HepG2 (cell line): Measurements from ENCODE around the gene SVOP. TPM values are rescaled to one million over a fixed set of nuclear protein-coding genes. Genes with fewer than 3 reads are reported as not detected.

Experiments
- ATAC-seq: fragments of 200-7000 bp; cut with Tn5 transposase; 3 replicates; pipeline ENCODE4 v1.9.1; 2020; ENCODE audit warnings: mild to moderate bottlenecking, moderate library complexity
- BruUV-seq: library from RNA; stranded (reverse); fragments of 400-500 nt; replicated peaks from 2 replicates; lab custom pipeline; 2021; lab: Mats Ljungman, UMichigan
- CTCF ChIA-PET: fragments of 300-600 bp; formaldehyde crosslinking; extraction: SDS; loops from one replicate; lab custom pipeline; 2021; ENCODE audit warnings: low total read pairs, inconsistent platforms, low intra/inter-chr PET ratio; lab: Yijun Ruan, JAX
- POLR2A ChIA-PET: fragments of 350-600 bp; sonication (Branson Sonifier 250); formaldehyde crosslinking; loops from one replicate; lab custom pipeline; 2020; ENCODE audit warnings: antibody characterized with exemption, inconsistent platforms; lab: Yijun Ruan, JAX
- DNase-seq: peaks from one replicate; pipeline ENCODE4 v3.0.0-alpha.2; 2015; ENCODE audit warnings: low spot score
- FAIRE-seq: peaks from 3 replicates; lab custom pipeline; 2011; peaks lifted over from hg19 to GRCh38; lab: Jason Lieb, UNC
- H2AFZ ChIP-seq: one replicate; pipeline ENCODE4 v1.6.1; 2011; ENCODE audit warnings: low read length, inconsistent platforms
- H3K27ac ChIP-seq: fragments of 300-600 bp; 3 replicates; pipeline ENCODE4 v1.8.0; 2011; ENCODE audit warnings: mixed run types, mild to moderate bottlenecking, mixed read lengths, low read length, inconsistent platforms; ENCODE audit not compliant: insufficient read depth; ENCODE audit errors: extremely low read length
- H3K27me3 ChIP-seq, 2 experiments: fragments of 200-600 bp in 1 of 2; 2 replicates in 1 of 2; 3 replicates in 1 of 2; pipeline versions ENCODE4 v1.6.0 to v1.8.0; 2011; ENCODE audit warnings: low read length in 2 of 2, mild to moderate bottlenecking in 2 of 2, moderate library complexity in 2 of 2, inconsistent platforms in 1 of 2; ENCODE audit not compliant: insufficient read depth in 2 of 2, control insufficient read depth in 1 of 2
- H3K36me3 ChIP-seq, 2 experiments: fragments of 200-600 bp in 1 of 2; replicated peaks in 1 of 2; 2 replicates in 1 of 2; 3 replicates in 1 of 2; pipeline versions ENCODE4 v1.5.1 to v1.8.0; 2011; ENCODE audit warnings: low read length in 2 of 2, inconsistent platforms in 1 of 2; ENCODE audit not compliant: insufficient read depth in 2 of 2, control insufficient read depth in 1 of 2
- H3K4me1 ChIP-seq: 2 replicates; pipeline ENCODE4 v1.5.1; 2012; ENCODE audit warnings: low read length, inconsistent platforms; ENCODE audit not compliant: insufficient read depth
- H3K4me2 ChIP-seq: 2 replicates; pipeline ENCODE4 v1.6.0; 2011; ENCODE audit warnings: low read depth, low read length, inconsistent platforms
- H3K4me3 ChIP-seq, 3 experiments: fragments of 200-600 bp in 1 of 3; sonication (generic), shearing (Covaris generic) in 1 of 3; replicated peaks in 1 of 3; 2 replicates each; pipeline ENCODE4 v1.5.1; 2011 to 2016; ENCODE audit warnings: low read length in 3 of 3, inconsistent platforms in 2 of 3, low read depth in 2 of 3, mild to moderate bottlenecking in 2 of 3, control low read depth in 1 of 3, mixed read lengths in 1 of 3; ENCODE audit not compliant: insufficient read depth in 1 of 3
- H3K79me2 ChIP-seq: one replicate; pipeline ENCODE4 v1.6.1; 2011; ENCODE audit warnings: low read length, inconsistent platforms; ENCODE audit not compliant: insufficient read depth
- H3K9ac ChIP-seq: 2 replicates; pipeline ENCODE4 v1.6.0; 2011; ENCODE audit warnings: mild to moderate bottlenecking, low read depth, low read length, inconsistent platforms; ENCODE audit not compliant: insufficient read depth
- H3K9me3 ChIP-seq: 2 replicates; pipeline ENCODE4 v1.5.1; 2012; ENCODE audit warnings: mild to moderate bottlenecking, low read length
- H4K20me1 ChIP-seq: 2 replicates; pipeline ENCODE4 v1.6.0; 2011; ENCODE audit warnings: inconsistent platforms, mild to moderate bottlenecking, low read length, moderate library complexity; ENCODE audit not compliant: insufficient read depth
- ARID2 ChIP-seq: sonication (generic); formaldehyde crosslinking; IDR thresholded peaks from 2 replicates; pipeline ENCODE4 v1.8.1; 2022; ENCODE audit warnings: mild to moderate bottlenecking, missing genetic modification reagents, borderline replicate concordance
- CAMTA2 ChIP-seq: sonication (generic); formaldehyde crosslinking; IDR thresholded peaks from 2 replicates; pipeline ENCODE4 v1.4.0; 2020; ENCODE audit warnings: mild to moderate bottlenecking, missing genetic modification reagents, borderline replicate concordance
- GLI4 ChIP-seq: sonication (generic); formaldehyde crosslinking; IDR thresholded peaks from 2 replicates; pipeline ENCODE4 v1.5.1; 2020; ENCODE audit warnings: missing genetic modification reagents, mild to moderate bottlenecking, moderate library complexity, borderline replicate concordance
- HNRNPL ChIP-seq: fragments of 200-400 bp; formaldehyde crosslinking; IDR thresholded peaks from 2 replicates; pipeline ENCODE4 v1.6.1; 2017; ENCODE audit warnings: mild to moderate bottlenecking, low read depth, low read length
- IKZF4 ChIP-seq: sonication (generic); formaldehyde crosslinking; IDR thresholded peaks from 2 replicates; pipeline ENCODE4 v1.5.1; 2020; ENCODE audit warnings: borderline replicate concordance, mild to moderate bottlenecking, low read depth, missing genetic modification reagents; ENCODE audit errors: not compliant biosample characterization
- KAT7 ChIP-seq: IDR thresholded peaks from 2 replicates; pipeline ENCODE4 v1.6.1; 2018; ENCODE audit warnings: borderline replicate concordance, missing compliant biosample characterization
- MED8 ChIP-seq: sonication (generic); formaldehyde crosslinking; IDR thresholded peaks from 2 replicates; pipeline ENCODE4 v1.8.1; 2023; ENCODE audit warnings: mild to moderate bottlenecking, missing genetic modification reagents; ENCODE audit not compliant: insufficient replicate concordance
- MEF2D ChIP-seq: sonication (generic); formaldehyde crosslinking; IDR thresholded peaks from 2 replicates; pipeline ENCODE4 v1.5.1; 2020; ENCODE audit warnings: mild to moderate bottlenecking, missing genetic modification reagents
- PHB2 ChIP-seq: fragments of 450-650 bp; IDR thresholded peaks from 2 replicates; pipeline ENCODE4 v1.6.1; 2018; ENCODE audit not compliant: partially characterized antibody
- PRMT3 ChIP-seq: sonication (generic); formaldehyde crosslinking; IDR thresholded peaks from 2 replicates; pipeline ENCODE4 v1.8.1; 2022; ENCODE audit warnings: low read depth, mild to moderate bottlenecking, moderate library complexity, missing genetic modification reagents, borderline replicate concordance
- SETDB1 ChIP-seq: sonication (generic); formaldehyde crosslinking; IDR thresholded peaks from 2 replicates; pipeline ENCODE4 v1.5.1; 2020; ENCODE audit warnings: missing genetic modification reagents, mild to moderate bottlenecking, borderline replicate concordance
- ZNF224 ChIP-seq: sonication (generic); formaldehyde crosslinking; IDR thresholded peaks from 2 replicates; pipeline ENCODE4 v1.5.0; 2020; ENCODE audit warnings: mild to moderate bottlenecking, missing genetic modification reagents
- ZNF7 ChIP-seq: IDR thresholded peaks from 2 replicates; pipeline ENCODE4 v1.6.1; 2016; ENCODE audit warnings: missing biosample characterization, missing genetic modification reagents
- ZNF75D ChIP-seq: sonication (generic); formaldehyde crosslinking; IDR thresholded peaks from 2 replicates; pipeline ENCODE4 v1.8.1; 2023; ENCODE audit warnings: missing genetic modification reagents, mild to moderate bottlenecking, borderline replicate concordance
- ZNF761 ChIP-seq: sonication (generic); formaldehyde crosslinking; conservative IDR thresholded peaks from 2 replicates; pipeline ENCODE4 v1.4.0; 2020; ENCODE audit warnings: mild to moderate bottlenecking, missing genetic modification reagents
- ZNF777 ChIP-seq: sonication (generic); formaldehyde crosslinking; IDR thresholded peaks from 2 replicates; pipeline ENCODE4 v1.4.0; 2020; ENCODE audit warnings: missing genetic modification reagents
- WGBS: methylation state at CpG from one replicate; pipeline ENCODE4 v1.1.6; 2017; ENCODE audit warnings: low lambda C conversion rate; 5-methylcytosine and 5-hydroxymethylcytosine counted together
- in situ Hi-C: cut with HindIII; loops from 2 replicates; pipeline ENCODE4 v1.10.0; 2017; ENCODE audit warnings: low pct_unique_long_range_greater_than_20kb; ENCODE audit not compliant: extremely low pct_ligation_motif_present
- intact Hi-C: fragments of 100-400 bp; cut with micrococcal nuclease; formaldehyde crosslinking; loops from one replicate; pipeline ENCODE4 v1.10.0; 2022; ENCODE audit not compliant: unreplicated experiment
- polyA plus RNA-seq, 8 experiments: library from polyadenylated mRNA; depleted of rRNA in 3 of 8; stranded (reverse) in 7 of 8; unstranded in 1 of 8; fragments of >200 nt; fragmentation: Illumina TruSeq in 4 of 8; extraction: Trizol in 4 of 8; gene quantifications; 2 replicates each; pipeline versions ENCODE4 v1.2.1 to v1.2.3, GENCODE V29; 2011 to 2016; ENCODE audit warnings: low read depth in 4 of 8, missing spikeins in 1 of 8, mixed read lengths in 1 of 8; ENCODE audit not compliant: insufficient read depth in 1 of 8
- total RNA-seq, 5 experiments: library from RNA; depleted of rRNA; stranded (reverse); fragments of >200 nt; fragmentation: Illumina TruSeq; extraction: Trizol; gene quantifications; 2 replicates each; pipeline ENCODE4 v1.2.3, GENCODE V29; 2016; ENCODE audit warnings: low read depth in 1 of 5
- TF ChIP-seq, protein P1 (sequence below): sonication (generic); formaldehyde crosslinking; IDR thresholded peaks from 2 replicates; pipeline ENCODE4 v1.4.0; 2020; ENCODE audit warnings: missing genetic modification reagents
- TF ChIP-seq, protein P2 (sequence below): IDR thresholded peaks from 2 replicates; pipeline ENCODE4 v1.6.1; 2016; ENCODE audit warnings: low read depth
- TF ChIP-seq, protein P3 (sequence below): sonication (generic); formaldehyde crosslinking; IDR thresholded peaks from 2 replicates; pipeline ENCODE4 v1.4.0; 2020; ENCODE audit warnings: missing genetic modification reagents

Gene SVOP
- total and polyA plus RNA-seq, 2 of the 13 experiments (the other 11 are each of a cell fraction or from before 2014, with no cell fraction given), result not detected

DNA sequence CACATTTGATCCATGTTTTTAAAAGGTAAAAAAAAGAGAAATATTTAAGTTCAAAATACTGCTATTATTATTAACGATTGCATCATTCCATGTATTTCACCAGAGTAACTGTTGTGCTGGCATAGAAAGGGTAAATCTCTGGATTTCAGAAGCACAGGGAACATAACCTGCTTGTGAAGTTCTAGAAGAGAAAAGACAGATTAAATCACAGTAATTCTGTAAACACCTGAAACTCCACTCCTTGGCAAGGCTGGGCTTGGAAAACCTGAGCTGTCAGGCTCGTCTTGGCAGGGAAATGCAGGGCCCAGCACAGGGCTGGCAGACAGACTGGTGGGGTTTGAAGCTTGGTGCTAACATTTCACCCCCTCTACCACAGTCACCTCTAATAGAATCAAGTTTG, 35.1 kb downstream of the SVOP start:
- in situ Hi-C loops, result no loop called here
- CTCF ChIA-PET, result no interaction called here
- no peak for FAIRE-seq

More for the DNA sequence above, 35.1 kb downstream of the SVOP start:
- Histone ChIP-seq H3K4me3 (no peak overlapping the region), H3K4me1 (no peaks in the 10 kb centered on the region), H3K9me3 (peaks cover 13% of the 10 kb centered on the region; the same call in 1 of the 2 replicates)
- POLR2A ChIA-PET, result no interaction called here
- ATAC-seq, result no peak
- no peak for TF ChIP-seq PRMT3 (CRISPR knock-in tag)
- TF ChIP-seq, protein P1, sequence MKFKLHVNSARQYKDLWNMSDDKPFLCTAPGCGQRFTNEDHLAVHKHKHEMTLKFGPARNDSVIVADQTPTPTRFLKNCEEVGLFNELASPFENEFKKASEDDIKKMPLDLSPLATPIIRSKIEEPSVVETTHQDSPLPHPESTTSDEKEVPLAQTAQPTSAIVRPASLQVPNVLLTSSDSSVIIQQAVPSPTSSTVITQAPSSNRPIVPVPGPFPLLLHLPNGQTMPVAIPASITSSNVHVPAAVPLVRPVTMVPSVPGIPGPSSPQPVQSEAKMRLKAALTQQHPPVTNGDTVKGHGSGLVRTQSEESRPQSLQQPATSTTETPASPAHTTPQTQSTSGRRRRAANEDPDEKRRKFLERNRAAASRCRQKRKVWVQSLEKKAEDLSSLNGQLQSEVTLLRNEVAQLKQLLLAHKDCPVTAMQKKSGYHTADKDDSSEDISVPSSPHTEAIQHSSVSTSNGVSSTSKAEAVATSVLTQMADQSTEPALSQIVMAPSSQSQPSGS (CRISPR knock-in tag), result no peak
- TF ChIP-seq PHB2, result no peak
- TF ChIP-seq CAMTA2 (CRISPR knock-in tag), result no peak
- TF ChIP-seq IKZF4 (CRISPR knock-in tag), result no peak
- TF ChIP-seq ARID2 (CRISPR knock-in tag), result no peak
- TF ChIP-seq, protein P2, sequence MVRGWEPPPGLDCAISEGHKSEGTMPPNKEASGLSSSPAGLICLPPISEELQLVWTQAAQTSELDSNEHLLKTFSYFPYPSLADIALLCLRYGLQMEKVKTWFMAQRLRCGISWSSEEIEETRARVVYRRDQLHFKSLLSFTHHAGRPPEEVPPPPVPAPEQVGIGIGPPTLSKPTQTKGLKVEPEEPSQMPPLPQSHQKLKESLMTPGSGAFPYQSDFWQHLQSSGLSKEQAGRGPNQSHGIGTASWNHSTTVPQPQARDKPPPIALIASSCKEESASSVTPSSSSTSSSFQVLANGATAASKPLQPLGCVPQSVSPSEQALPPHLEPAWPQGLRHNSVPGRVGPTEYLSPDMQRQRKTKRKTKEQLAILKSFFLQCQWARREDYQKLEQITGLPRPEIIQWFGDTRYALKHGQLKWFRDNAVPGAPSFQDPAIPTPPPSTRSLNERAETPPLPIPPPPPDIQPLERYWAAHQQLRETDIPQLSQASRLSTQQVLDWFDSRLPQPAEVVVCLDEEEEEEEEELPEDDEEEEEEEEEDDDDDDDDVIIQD (CRISPR knock-in tag), result no peak
- TF ChIP-seq ZNF224 (CRISPR knock-in tag), result no peak
- no peak for TF ChIP-seq ZNF777 (CRISPR knock-in tag)
- no peak for TF ChIP-seq MEF2D (CRISPR knock-in tag)
- TF ChIP-seq SETDB1 (CRISPR knock-in tag), result no peak
- no peak for TF ChIP-seq ZNF761
- no peak for TF ChIP-seq ZNF7 (CRISPR knock-in tag)
- TF ChIP-seq HNRNPL, result no peak
- TF ChIP-seq KAT7 (CRISPR knock-in tag), result no peak
- no peak for TF ChIP-seq ZNF75D
- TF ChIP-seq MED8, result no peak
- TF ChIP-seq GLI4 (CRISPR knock-in tag), result no peak
- TF ChIP-seq, protein P3, sequence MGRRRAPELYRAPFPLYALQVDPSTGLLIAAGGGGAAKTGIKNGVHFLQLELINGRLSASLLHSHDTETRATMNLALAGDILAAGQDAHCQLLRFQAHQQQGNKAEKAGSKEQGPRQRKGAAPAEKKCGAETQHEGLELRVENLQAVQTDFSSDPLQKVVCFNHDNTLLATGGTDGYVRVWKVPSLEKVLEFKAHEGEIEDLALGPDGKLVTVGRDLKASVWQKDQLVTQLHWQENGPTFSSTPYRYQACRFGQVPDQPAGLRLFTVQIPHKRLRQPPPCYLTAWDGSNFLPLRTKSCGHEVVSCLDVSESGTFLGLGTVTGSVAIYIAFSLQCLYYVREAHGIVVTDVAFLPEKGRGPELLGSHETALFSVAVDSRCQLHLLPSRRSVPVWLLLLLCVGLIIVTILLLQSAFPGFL (CRISPR knock-in tag), result no peak
- TF ChIP-seq, all 625 proteins: peak for 0
- BruUV-seq, result no TSS peak
- intact Hi-C loops, result no loop called here
- Histone ChIP-seq H4K20me1 (no peaks in the 10 kb centered on the region), H3K36me3 (no peaks in the 10 kb centered on the region), H3K4me2 (no peak overlapping the region), H3K27ac (no peak overlapping the region), H3K79me2 (no peaks in the 10 kb centered on the region), H3K27me3 (0 out of 5 replicates have a peak, but pooled peaks cover 0 to under 1% of the 10 kb centered on the region in 2 experiments), H3K9ac (no peak overlapping the region), H2AFZ (no peak overlapping the region)
- DNase-seq, result no peak
- 4% methylated on average over 2 of the region's 2 CpGs for WGBS
